Measurements from ENCODE around the gene CPLX4.
"Not testable (repeated sequence)": the region's sequence is repeated elsewhere in the genome, so short reads cannot be mapped to it uniquely, and the experiment has no call there.

The CPLX4 gene

DNA sequence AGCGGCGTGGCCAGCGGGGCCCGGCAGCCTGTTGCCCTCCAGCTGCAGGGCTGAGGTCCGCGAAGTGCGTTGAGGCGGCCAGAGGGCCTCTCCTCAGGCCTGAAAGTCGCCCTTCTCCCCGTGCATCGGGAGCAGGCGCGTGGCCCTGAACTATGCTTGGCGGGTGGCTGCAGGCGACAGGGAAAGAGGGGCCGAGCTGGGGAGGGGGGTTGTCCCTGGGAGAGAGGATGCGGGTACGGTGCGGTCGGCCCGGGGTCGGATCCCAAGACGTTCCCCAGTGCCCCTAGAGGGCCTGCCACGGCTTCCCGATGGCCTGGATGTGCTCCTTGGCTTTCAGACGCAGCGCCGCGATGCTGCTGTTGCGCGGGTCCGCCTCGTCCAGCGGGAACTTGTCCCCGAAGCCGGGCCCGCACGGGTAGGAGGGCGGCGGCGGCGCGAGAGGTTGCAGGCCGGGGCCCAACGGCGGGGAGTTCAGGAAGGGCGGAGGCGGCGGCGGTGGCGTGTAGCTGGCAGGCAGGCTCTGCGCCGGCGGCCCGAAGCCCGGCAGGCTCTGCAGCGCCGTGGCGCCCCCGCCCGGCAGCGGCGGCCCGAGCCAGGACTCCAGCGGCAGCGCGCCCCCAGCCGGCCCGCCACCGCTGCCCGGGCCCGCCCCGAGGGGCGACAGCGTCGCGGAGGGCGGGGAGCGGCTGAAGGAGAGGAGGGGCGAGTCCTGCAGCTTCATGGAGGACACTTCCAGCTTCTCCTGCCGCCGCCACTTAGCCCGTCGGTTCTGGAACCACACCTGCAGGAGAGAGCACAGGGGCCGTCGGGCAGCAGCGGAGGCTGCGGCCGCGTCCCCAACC lies 49.5 kb downstream of the CPLX4 start:
- no peak for DNase-seq

- DNase-seq: no peak
These were observed 50.2 kb downstream of the CPLX4 start for GRCh38 chr18:59268127-59268720.

DNA sequence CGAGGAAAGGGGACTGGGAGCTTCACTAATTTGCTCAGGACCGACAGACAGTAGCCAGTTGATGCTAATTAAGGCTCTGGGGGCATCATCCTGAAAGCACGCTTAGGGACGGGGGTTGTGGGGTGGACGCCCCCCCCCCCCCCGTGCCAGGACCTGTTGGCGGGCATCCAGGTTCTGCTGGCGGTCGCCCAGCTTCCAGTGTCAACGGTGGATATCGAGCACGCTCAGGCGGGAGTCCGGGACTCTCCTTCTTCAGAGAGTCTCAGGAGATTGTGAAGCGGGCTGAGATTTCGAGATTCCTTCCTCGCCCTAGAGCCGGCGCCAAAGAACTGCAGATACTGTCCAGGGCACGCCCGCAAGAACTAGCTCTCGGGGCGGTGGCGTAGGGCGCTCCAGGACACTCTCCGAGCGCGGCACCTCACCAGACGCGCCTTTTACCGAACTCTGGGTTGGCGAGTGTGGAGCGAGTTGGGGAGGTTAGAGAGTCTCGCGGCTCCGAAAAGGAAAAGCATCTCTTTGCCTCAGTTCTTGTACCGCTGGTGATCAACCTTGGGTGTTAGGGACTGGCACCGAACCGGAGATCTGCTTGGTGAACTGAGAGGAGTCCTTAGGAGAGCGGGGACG lies 50.8 kb downstream of the CPLX4 start:
- DNase-seq: no peak

- no peak for DNase-seq
These were observed 51.5 kb downstream of the CPLX4 start for GRCh38 chr18:59266886-59267502.

GRCh38 chr18:59266459-59266858 lies 52.0 kb downstream of the CPLX4 start:
- no peak for DNase-seq

DNA sequence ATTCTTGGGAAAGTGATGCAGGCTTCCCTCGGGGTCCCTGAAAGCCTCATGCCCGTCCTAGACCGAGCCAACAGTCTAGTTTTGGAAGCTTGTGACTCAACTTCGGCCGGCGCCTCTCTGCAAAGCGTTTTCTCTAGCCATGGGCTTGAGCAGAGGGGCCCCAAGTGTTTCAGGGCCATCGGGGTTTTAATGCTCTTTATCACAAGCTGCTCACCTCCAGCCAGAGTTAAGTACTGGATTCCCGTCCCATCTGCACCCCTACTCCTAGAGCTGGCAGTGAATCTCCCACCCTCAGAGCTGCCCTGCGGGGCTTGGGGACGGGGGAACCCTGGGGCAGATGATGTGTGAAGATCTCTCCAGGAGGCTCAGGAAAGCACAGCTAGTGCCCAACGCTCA lies 52.5 kb downstream of the CPLX4 start:
- DNase-seq: no peak

- no peak for DNase-seq
These were observed 53.0 kb downstream of the CPLX4 start for GRCh38 chr18:59265246-59265973.

DNA sequence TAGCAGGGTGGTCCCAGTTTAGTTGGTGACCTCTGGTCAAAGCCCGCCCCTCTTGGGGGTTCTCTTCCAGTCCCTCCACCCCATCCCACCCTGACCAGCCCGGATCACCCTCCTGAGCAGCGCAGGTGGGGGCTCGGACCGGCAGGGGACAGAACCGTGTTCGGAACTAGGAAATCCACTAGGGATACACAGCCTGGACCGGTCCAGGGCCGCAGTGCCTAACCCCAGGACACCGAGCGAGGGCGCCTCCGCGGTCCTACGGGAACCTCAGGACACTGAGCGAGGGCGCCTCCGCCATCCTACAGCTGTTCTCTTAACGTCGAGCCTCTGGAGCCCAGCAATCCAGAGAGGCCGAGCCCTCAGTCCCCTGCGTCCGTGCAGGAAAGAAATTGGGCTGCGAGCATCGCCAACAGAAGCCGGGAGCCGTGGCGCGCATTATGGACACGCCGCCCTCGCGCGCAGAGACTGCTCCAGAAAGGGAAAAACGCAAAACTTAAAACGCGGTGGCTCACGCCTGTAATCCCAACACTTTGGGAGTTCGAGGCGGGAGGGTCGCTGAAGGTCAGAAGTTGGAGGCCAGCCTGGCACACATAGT lies 53.7 kb downstream of the CPLX4 start:
- DNase-seq: no peak

DNA sequence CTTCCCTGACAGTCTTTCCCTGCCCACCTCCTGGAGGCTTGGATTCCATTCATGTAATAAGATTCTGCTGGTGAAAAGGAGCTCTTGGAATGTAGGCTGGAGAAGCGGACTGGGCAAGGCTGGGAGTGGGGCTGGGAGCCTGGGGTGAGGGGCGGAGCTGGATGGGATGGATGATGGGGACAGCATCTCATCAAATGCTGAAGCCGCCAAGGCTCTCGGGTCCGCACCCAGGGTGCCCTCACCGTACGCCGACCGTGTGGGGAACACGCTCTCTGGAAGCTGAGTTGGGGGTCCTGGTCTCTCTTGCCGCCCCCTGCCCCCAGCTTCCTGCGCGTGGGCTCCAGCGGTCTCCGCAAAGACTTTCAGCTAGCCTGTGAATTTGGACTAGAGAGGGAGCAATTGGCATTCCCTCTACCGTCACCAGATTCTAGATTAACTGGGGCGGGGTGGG lies 54.3 kb downstream of the CPLX4 start:
- DNase-seq: no peak

GRCh38 chr18:59263661-59264060 lies 54.8 kb downstream of the CPLX4 start:
- DNase-seq: no peak

- not testable (repeated sequence) for DNase-seq
These were observed 56.2 kb downstream of the CPLX4 start for GRCh38 chr18:59262243-59262642.

- DNase-seq: not testable (repeated sequence)
These were observed 56.6 kb downstream of the CPLX4 start for GRCh38 chr18:59261842-59262241.

DNA sequence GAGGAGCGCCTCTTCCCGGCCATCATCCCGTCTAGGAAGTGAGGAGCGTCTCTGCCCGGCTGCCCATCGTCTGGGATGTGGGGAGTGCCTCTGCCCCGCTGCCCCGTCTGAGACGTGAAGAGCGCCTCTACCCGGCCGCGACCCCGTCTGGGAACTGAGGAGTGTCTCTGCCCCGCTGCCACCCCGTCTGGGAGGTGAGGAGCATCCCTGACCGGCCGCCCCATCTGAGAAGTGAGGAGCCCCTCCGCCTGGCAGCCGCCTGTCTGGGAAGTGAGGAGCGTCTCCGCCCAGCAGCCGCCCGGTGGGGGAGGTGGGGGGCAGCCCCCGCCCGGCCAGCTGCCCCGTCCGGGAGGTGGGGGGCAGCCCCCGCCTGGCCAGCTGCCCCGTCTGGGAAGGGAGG lies 63.0 kb downstream of the CPLX4 start:
- not testable (repeated sequence) for DNase-seq

DNA sequence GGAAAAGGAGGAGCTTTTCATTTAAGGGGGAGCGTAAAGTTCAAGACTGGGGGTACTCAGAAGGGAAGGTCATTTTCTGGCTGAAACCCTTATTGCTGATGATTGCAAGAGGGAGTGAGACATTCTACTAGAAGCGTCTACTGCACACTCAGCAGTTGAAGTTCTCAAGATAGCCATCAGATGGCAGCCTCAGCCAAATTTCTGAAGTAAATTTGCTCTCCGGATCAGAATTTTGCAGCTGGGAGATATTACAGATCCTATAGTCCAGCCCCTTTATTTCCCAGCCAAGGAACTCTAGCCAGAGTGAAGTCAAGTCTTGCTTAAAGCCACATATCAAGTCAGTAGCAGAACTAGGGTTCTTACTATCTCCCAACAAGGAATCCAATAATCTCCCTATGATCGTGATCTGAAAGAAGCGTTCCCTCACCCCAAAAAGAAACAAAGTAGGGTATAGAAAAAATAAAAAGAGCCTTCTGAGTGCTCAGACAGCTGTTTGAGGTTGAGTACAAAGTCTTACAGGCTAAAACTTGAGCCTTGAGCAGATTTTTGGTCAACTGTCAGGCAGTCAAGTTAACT lies 69.2 kb downstream of the CPLX4 start:
- no peak for DNase-seq

DNA sequence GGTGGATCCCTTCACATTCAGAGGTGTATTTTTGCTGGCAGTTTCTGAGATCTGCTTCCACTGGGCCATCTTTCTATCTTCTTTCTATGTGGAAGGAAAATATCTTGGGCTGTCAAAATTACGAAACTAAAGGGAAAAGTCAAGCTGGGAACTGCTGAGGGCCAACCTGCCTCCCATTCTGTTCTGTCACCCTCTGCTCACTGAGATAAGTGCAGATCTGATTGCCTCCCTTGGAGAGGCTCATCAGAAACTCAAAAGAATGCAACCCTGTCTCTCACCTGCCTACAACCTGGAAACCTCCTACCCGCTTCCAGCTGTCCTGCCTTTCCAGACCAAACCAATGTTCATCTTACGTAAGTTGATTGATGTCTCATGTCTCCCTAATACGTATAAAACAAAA lies 71.7 kb downstream of the CPLX4 start:
- no peak for DNase-seq
